Mammary epithelial cell (primary cell): ENCODE data around the gene FOXN1.
"Not testable (repeated sequence)": the region's sequence is repeated elsewhere in the genome, so short reads cannot be mapped to it uniquely, and the experiment has no call there.

Experiments used
- CTCF ChIP-seq, 2 donors: IDR thresholded peaks in 1 of 2; conservative IDR thresholded peaks in 1 of 2; 2 replicates each; pipeline ENCODE4 v1.5.1; 2011 to 2012; ENCODE audit warnings: inconsistent platforms in 2 of 2, low read length in 2 of 2, mild to moderate bottlenecking in 2 of 2, control low read depth in 1 of 2, low read depth in 1 of 2; ENCODE audit not compliant: insufficient read depth in 1 of 2; ENCODE audit errors: extremely low read depth in 1 of 2
- EZH2 ChIP-seq: IDR thresholded peaks from 2 replicates; pipeline ENCODE4 v1.6.1; 2012; ENCODE audit warnings: low read length, inconsistent platforms, borderline replicate concordance

- TF ChIP-seq CTCF (conservative IDR thresholded peaks at IDR 0.05 in 1 of 2, IDR thresholded peaks at IDR 0.05 in 1 of 2; ENCODE audit: extremely low read depth in 1 of 2, insufficient read depth in 1 of 2, low read depth in 1 of 2, low read length in 2 of 2); EZH2: not testable (repeated sequence)
Observed at GRCh38 chr17:28468033-28468735, 38.0 kb upstream of the FOXN1 start.
